GM18502 (cell line): ENCODE data around the gene EML1.
"Not testable (repeated sequence)": the region's sequence is repeated elsewhere in the genome, so short reads cannot be mapped to it uniquely, and the experiment has no call there.

Source experiments
- ATAC-seq: cut with Tn5 transposase; IDR thresholded peaks from one replicate; pipeline ENCODE4 v1.9.1; 2021; ENCODE audit warnings: mild to moderate bottlenecking; ENCODE audit not compliant: unreplicated experiment, poor library complexity

The EML1 gene

GRCh38 chr14:99754141-99755067 lies 38.8 kb upstream of the EML1 start:
- no peak for ATAC-seq

GRCh38 chr14:99755068-99755405 lies 38.2 kb upstream of the EML1 start:
- ATAC-seq, result no peak

GRCh38 chr14:99755629-99756603 lies 37.3 kb upstream of the EML1 start:
- ATAC-seq, result no peak

GRCh38 chr14:99756796-99757195 lies 36.4 kb upstream of the EML1 start:
- ATAC-seq, result no peak

GRCh38 chr14:99757331-99758070 lies 35.7 kb upstream of the EML1 start:
- ATAC-seq, result no peak

- no peak for ATAC-seq
Measured at GRCh38 chr14:99758121-99758821, 34.9 kb upstream of the EML1 start.

- ATAC-seq, result no peak
Measured at GRCh38 chr14:99758872-99759545, 34.2 kb upstream of the EML1 start.

GRCh38 chr14:99759546-99759925 lies 33.7 kb upstream of the EML1 start:
- ATAC-seq, result no peak

- ATAC-seq, result no peak
Measured at GRCh38 chr14:99760817-99761216, 32.4 kb upstream of the EML1 start.

GRCh38 chr14:99762911-99763310 lies 30.3 kb upstream of the EML1 start:
- not testable (repeated sequence) for ATAC-seq

GRCh38 chr14:99763527-99764221 lies 29.5 kb upstream of the EML1 start:
- no peak for ATAC-seq

- ATAC-seq, result no peak
Measured at GRCh38 chr14:99764222-99764706, 28.9 kb upstream of the EML1 start.

GRCh38 chr14:99768381-99768780 lies 24.8 kb upstream of the EML1 start:
- ATAC-seq, result no peak

GRCh38 chr14:99769123-99769522 lies 24.1 kb upstream of the EML1 start:
- ATAC-seq, result no peak

GRCh38 chr14:99769799-99770198 lies 23.4 kb upstream of the EML1 start:
- no peak for ATAC-seq

GRCh38 chr14:99772371-99773283 lies 20.6 kb upstream of the EML1 start:
- no peak for ATAC-seq
